Hepatocyte (in vitro differentiated cells): ENCODE measurements around the gene PLEKHM3.

Source experiments
- EZH2 ChIP-seq: fragments of 200-600 bp; sonication (generic); IDR thresholded peaks from 2 replicates; pipeline ENCODE4 v1.6.1; 2016; ENCODE audit warnings: antibody characterized with exemption, mild to moderate bottlenecking, borderline replicate concordance
- EZH2phosphoT487 ChIP-seq: fragments of 200-600 bp; sonication (generic); IDR thresholded peaks from one replicate; pipeline ENCODE4 v1.6.1; 2018; ENCODE audit warnings: antibody characterized with exemption, mild to moderate bottlenecking, low read depth, moderate library complexity; ENCODE audit not compliant: unreplicated experiment, severe bottlenecking
- TF ChIP-seq, protein P1 (sequence below): fragments of 200-600 bp; sonication (generic); IDR thresholded peaks from 2 replicates; pipeline ENCODE4 v1.5.1; 2016; ENCODE audit warnings: antibody characterized with exemption, mild to moderate bottlenecking; ENCODE audit not compliant: poor library complexity

DNA sequence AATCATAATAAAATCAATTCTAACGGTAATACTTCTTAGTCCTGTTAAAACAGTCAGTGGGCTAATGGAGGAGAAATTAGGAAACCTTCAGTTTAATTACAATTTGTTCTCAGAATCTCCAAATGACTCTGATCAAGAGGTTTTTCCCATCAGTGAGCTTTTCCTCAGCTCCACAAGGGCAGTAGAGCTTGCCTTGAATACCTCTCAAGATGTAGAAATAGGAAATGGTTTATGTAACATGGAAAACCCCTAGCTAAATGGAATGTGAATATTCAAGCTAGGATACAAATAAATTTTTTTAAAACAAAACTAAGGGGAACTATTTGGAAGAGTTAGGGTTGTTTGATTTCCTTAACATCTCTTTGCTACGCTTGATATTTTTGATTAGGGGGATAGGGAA is 87.5 kb downstream of the PLEKHM3 start:
- TF ChIP-seq, protein P1, sequence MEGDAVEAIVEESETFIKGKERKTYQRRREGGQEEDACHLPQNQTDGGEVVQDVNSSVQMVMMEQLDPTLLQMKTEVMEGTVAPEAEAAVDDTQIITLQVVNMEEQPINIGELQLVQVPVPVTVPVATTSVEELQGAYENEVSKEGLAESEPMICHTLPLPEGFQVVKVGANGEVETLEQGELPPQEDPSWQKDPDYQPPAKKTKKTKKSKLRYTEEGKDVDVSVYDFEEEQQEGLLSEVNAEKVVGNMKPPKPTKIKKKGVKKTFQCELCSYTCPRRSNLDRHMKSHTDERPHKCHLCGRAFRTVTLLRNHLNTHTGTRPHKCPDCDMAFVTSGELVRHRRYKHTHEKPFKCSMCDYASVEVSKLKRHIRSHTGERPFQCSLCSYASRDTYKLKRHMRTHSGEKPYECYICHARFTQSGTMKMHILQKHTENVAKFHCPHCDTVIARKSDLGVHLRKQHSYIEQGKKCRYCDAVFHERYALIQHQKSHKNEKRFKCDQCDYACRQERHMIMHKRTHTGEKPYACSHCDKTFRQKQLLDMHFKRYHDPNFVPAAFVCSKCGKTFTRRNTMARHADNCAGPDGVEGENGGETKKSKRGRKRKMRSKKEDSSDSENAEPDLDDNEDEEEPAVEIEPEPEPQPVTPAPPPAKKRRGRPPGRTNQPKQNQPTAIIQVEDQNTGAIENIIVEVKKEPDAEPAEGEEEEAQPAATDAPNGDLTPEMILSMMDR = no peak
- no peak for TF ChIP-seq EZH2
- no peak for TF ChIP-seq EZH2phosphoT487
